HCT116 (cell line): ENCODE results near the gene PRAMEF11. TPM values are rescaled to one million over a fixed set of nuclear protein-coding genes. Genes with fewer than 3 reads are reported as not detected.

Experiments
- ATAC-seq: fragments of 200-7000 bp; cut with Tn5 transposase; 2 replicates; pipeline ENCODE4 v1.9.1; 2020; ENCODE audit warnings: mild to moderate bottlenecking, moderate library complexity
- BruUV-seq: library from RNA; stranded (reverse); fragments of 400-500 nt; replicated peaks from 2 replicates; lab custom pipeline; 2021; lab: Mats Ljungman, UMichigan
- CTCF ChIA-PET: fragments of 300-600 bp; sonication (Branson Sonifier 250); formaldehyde crosslinking; loops from one replicate; lab custom pipeline; 2021; ENCODE audit warnings: antibody characterized with exemption; lab: Charles Lee
- POLR2A ChIA-PET: fragments of 300-600, 350-600 bp; sonication (Branson Sonifier 250); formaldehyde crosslinking; loops from one replicate; lab custom pipeline; 2021; ENCODE audit warnings: antibody characterized with exemption; lab: Charles Lee
- RAD21 ChIA-PET, 2 experiments: fragments of 300-600 bp; sonication (Branson Sonifier 250); formaldehyde crosslinking; loops; one replicate each; lab custom pipeline; 2023; ENCODE audit warnings: low total read pairs in 2 of 2; ENCODE audit not compliant: uncharacterized antibody in 2 of 2, unreplicated experiment in 2 of 2, low non-redundant PET in 1 of 2; lab: Charles Lee
- DNase-seq: peaks from one replicate; pipeline ENCODE4 v3.0.0-alpha.2; 2010; ENCODE audit warnings: low read depth, low spot score
- H2AFZ ChIP-seq: fragments of 200-600 bp; shearing (Covaris generic), sonication (generic); 2 replicates; pipeline ENCODE4 v1.6.1; 2017; ENCODE audit warnings: low read depth, mixed run types, mixed read lengths, antibody characterized with exemption, low read length; ENCODE audit not compliant: poor library complexity, severe bottlenecking
- H3K27ac ChIP-seq: 2 replicates; pipeline ENCODE4 v1.5.1; 2012; ENCODE audit warnings: low read depth, low read length
- H3K27me3 ChIP-seq: fragments of 200-600 bp; sonication (generic); 2 replicates; pipeline ENCODE4 v1.6.1; 2016; ENCODE audit warnings: mixed run types, low read length, mixed read lengths; ENCODE audit not compliant: insufficient read depth
- H3K36me3 ChIP-seq, 2 experiments: fragments of 200-500 bp in 1 of 2; fragments of 200-600 bp in 1 of 2; sonication (Bioruptor generic) in 1 of 2; sonication (generic) in 1 of 2; 2 replicates each; pipeline versions ENCODE4 v1.5.1 to v1.6.1; 2014 to 2016; ENCODE audit warnings: low read length in 2 of 2, inconsistent platforms in 1 of 2, mixed read lengths in 1 of 2, mixed run types in 1 of 2; ENCODE audit not compliant: insufficient read depth in 2 of 2, control insufficient read depth in 1 of 2
- H3K4me1 ChIP-seq, 2 experiments: fragments of 200-600 bp in 1 of 2; sonication (generic) in 1 of 2; 2 replicates each; pipeline versions ENCODE4 v1.5.1 to v1.6.1; 2012 to 2017; ENCODE audit warnings: low read length in 2 of 2, inconsistent platforms in 1 of 2, mild to moderate bottlenecking in 1 of 2, mixed read lengths in 1 of 2, mixed run types in 1 of 2, moderate library complexity in 1 of 2; ENCODE audit not compliant: insufficient read depth in 2 of 2, control insufficient read depth in 1 of 2
- H3K4me2 ChIP-seq: fragments of 200-600 bp; sonication (generic); 2 replicates; pipeline ENCODE4 v1.6.1; 2017; ENCODE audit warnings: mixed run types, low read length, mixed read lengths
- H3K4me3 ChIP-seq, 2 experiments: fragments of 200-600 bp in 1 of 2; sonication (generic) in 1 of 2; replicated peaks in 1 of 2; 2 replicates each; pipeline ENCODE4 v1.5.1; 2011 to 2016; ENCODE audit warnings: low read length in 2 of 2, control low read depth in 1 of 2, low read depth in 1 of 2, mild to moderate bottlenecking in 1 of 2, mixed read lengths in 1 of 2, mixed run types in 1 of 2
- H3K79me2 ChIP-seq: fragments of 200-600 bp; sonication (generic); 2 replicates; pipeline ENCODE4 v1.6.1; 2017; ENCODE audit warnings: mild to moderate bottlenecking, mixed run types, low read length, moderate library complexity, mixed read lengths; ENCODE audit not compliant: insufficient read depth
- H3K9ac ChIP-seq: fragments of 200-600 bp; sonication (generic); 2 replicates; pipeline ENCODE4 v1.6.1; 2016; ENCODE audit warnings: low read length, mixed read lengths
- H3K9me2 ChIP-seq: fragments of 200-600 bp; sonication (generic), shearing (Covaris generic); 2 replicates; pipeline ENCODE4 v1.6.1; 2017; ENCODE audit warnings: mixed run types, mild to moderate bottlenecking, moderate library complexity; ENCODE audit not compliant: insufficient read depth
- H3K9me3 ChIP-seq, 2 experiments: fragments of 200-500 bp in 1 of 2; fragments of 200-600 bp in 1 of 2; sonication (Bioruptor generic) in 1 of 2; sonication (generic) in 1 of 2; 2 replicates each; pipeline ENCODE4 v1.6.1; 2014 to 2017; ENCODE audit warnings: low read length in 2 of 2, mixed read lengths in 2 of 2, inconsistent platforms in 1 of 2, low read depth in 1 of 2, mild to moderate bottlenecking in 1 of 2, mixed run types in 1 of 2, moderate library complexity in 1 of 2; ENCODE audit not compliant: control insufficient read depth in 1 of 2, insufficient read depth in 1 of 2
- H4K20me1 ChIP-seq: fragments of 200-600 bp; sonication (generic), shearing (Covaris generic); 2 replicates; pipeline ENCODE4 v1.6.1; 2017; ENCODE audit warnings: mixed run types, mild to moderate bottlenecking, moderate library complexity; ENCODE audit not compliant: insufficient read depth
- JUND ChIP-seq: IDR thresholded peaks from 2 replicates; pipeline ENCODE4 v1.6.1; 2012
- SP1 ChIP-seq: IDR thresholded peaks from 2 replicates; pipeline ENCODE4 v1.6.1; 2012; ENCODE audit warnings: low read depth
- TCF7L2 ChIP-seq: IDR thresholded peaks from 2 replicates; pipeline ENCODE4 v1.7.0; 2011; ENCODE audit warnings: borderline replicate concordance, inconsistent platforms; ENCODE audit not compliant: insufficient read depth, insufficient read length; ENCODE audit errors: extremely low read depth
- ZNF274 ChIP-seq: fragments of 200-500 bp; sonication (Bioruptor generic); IDR thresholded peaks from 2 replicates; pipeline ENCODE4 v1.6.1; 2014; ENCODE audit warnings: mild to moderate bottlenecking, low read depth, low read length, inconsistent platforms
- intact Hi-C: fragments of 100-400 bp; cut with micrococcal nuclease; formaldehyde crosslinking; loops from 2 replicates; pipeline ENCODE4 v1.10.0; 2022
- total RNA-seq: library from RNA; stranded (reverse); gene quantifications from one replicate; pipeline ENCODE4 v1.2.1, GENCODE V29; 2021; ENCODE audit not compliant: unreplicated experiment
- TF ChIP-seq, protein P1 (sequence below): IDR thresholded peaks from 2 replicates; pipeline ENCODE4 v1.6.1; 2012; ENCODE audit warnings: low read depth
- TF ChIP-seq, protein P2 (sequence below): IDR thresholded peaks from 2 replicates; pipeline ENCODE4 v1.6.1; 2011; ENCODE audit warnings: mild to moderate bottlenecking, low read length, moderate library complexity; ENCODE audit not compliant: insufficient replicate concordance; ENCODE audit errors: extremely low read depth
- TF ChIP-seq, protein P3 (sequence below), 3 experiments: fragments of 200-600 bp in 1 of 3; sonication (generic) in 1 of 3; IDR thresholded peaks in 2 of 3; conservative IDR thresholded peaks in 1 of 3; 2 replicates each; pipeline ENCODE4 v1.5.1; 2012 to 2017; ENCODE audit warnings: low read depth in 2 of 3, low read length in 2 of 3, antibody characterized with exemption in 1 of 3, borderline replicate concordance in 1 of 3, control low read depth in 1 of 3, mild to moderate bottlenecking in 1 of 3, mixed read lengths in 1 of 3, mixed run types in 1 of 3, moderate library complexity in 1 of 3; ENCODE audit not compliant: insufficient read depth in 1 of 3

PRAMEF11 gene
- total RNA-seq, 1 experiment from 2014 or later: not detected

DNA sequence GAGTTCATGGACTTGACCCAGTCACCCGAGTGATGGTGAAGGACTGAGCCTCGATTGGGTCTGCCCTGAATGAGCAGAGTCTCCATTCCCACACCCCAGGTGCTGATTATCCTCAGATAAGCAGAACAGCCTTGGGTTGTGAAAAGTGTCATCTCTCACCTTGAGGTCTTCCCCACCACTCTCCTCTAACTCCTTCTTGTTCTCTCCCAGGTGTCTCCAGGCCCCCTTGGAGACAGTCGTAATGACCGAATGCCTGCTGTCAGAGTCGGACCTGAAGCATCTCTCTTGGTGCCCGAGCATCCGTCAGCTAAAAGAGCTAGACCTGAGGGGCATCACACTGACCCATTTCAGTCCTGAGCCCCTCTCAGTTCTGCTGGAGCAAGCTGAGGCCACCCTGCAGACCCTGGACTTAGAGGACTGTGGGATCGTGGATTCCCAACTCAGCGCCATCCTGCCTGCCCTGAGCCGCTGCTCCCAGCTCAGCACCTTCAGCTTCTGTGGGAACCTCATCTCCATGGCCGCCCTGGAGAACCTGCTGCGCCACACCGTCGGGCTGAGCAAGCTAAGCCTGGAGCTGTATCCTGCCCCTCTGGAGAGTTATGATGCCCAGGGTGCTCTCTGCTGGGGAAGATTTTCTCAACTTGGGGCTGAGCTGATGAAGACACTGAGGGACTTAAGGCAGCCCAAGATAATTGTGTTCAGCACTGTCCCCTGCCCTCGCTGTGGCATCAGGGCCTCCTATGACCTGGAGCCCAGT, 54.2 kb downstream of the PRAMEF11 start:
- no peaks in the 10 kb centered on the region for H4K20me1 ChIP-seq
- H3K27ac ChIP-seq: no peak overlapping the region
- POLR2A ChIA-PET: no interaction called here
- no peaks in the 10 kb centered on the region for H3K9me2 ChIP-seq
- H3K4me1 ChIP-seq: no peaks in the 10 kb centered on the region
- DNase-seq (no peak), ATAC-seq (no peak)
- H3K9me3 ChIP-seq: no peaks in the 10 kb centered on the region
- no peak overlapping the region for H3K9ac ChIP-seq
- CTCF ChIA-PET: no interaction called here
- intact Hi-C loops: loop anchor here (5.0 to 10.0 kb wide), 2 partner anchors 465 to 502 kb away; no protein-coding TSS in a partner anchor
- H3K4me2 ChIP-seq: no peak overlapping the region
- RAD21 ChIA-PET: no interaction called here
- H2AFZ ChIP-seq: no peak overlapping the region
- TF ChIP-seq, protein P1, sequence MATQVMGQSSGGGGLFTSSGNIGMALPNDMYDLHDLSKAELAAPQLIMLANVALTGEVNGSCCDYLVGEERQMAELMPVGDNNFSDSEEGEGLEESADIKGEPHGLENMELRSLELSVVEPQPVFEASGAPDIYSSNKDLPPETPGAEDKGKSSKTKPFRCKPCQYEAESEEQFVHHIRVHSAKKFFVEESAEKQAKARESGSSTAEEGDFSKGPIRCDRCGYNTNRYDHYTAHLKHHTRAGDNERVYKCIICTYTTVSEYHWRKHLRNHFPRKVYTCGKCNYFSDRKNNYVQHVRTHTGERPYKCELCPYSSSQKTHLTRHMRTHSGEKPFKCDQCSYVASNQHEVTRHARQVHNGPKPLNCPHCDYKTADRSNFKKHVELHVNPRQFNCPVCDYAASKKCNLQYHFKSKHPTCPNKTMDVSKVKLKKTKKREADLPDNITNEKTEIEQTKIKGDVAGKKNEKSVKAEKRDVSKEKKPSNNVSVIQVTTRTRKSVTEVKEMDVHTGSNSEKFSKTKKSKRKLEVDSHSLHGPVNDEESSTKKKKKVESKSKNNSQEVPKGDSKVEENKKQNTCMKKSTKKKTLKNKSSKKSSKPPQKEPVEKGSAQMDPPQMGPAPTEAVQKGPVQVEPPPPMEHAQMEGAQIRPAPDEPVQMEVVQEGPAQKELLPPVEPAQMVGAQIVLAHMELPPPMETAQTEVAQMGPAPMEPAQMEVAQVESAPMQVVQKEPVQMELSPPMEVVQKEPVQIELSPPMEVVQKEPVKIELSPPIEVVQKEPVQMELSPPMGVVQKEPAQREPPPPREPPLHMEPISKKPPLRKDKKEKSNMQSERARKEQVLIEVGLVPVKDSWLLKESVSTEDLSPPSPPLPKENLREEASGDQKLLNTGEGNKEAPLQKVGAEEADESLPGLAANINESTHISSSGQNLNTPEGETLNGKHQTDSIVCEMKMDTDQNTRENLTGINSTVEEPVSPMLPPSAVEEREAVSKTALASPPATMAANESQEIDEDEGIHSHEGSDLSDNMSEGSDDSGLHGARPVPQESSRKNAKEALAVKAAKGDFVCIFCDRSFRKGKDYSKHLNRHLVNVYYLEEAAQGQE: no peak
- TF ChIP-seq, protein P2, sequence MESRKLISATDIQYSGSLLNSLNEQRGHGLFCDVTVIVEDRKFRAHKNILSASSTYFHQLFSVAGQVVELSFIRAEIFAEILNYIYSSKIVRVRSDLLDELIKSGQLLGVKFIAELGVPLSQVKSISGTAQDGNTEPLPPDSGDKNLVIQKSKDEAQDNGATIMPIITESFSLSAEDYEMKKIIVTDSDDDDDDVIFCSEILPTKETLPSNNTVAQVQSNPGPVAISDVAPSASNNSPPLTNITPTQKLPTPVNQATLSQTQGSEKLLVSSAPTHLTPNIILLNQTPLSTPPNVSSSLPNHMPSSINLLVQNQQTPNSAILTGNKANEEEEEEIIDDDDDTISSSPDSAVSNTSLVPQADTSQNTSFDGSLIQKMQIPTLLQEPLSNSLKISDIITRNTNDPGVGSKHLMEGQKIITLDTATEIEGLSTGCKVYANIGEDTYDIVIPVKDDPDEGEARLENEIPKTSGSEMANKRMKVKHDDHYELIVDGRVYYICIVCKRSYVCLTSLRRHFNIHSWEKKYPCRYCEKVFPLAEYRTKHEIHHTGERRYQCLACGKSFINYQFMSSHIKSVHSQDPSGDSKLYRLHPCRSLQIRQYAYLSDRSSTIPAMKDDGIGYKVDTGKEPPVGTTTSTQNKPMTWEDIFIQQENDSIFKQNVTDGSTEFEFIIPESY: no peak
- TF ChIP-seq SP1: no peak
- no peak for TF ChIP-seq ZNF274
- TF ChIP-seq JUND: no peak
- TF ChIP-seq TCF7L2: no peak
- TF ChIP-seq, protein P3, sequence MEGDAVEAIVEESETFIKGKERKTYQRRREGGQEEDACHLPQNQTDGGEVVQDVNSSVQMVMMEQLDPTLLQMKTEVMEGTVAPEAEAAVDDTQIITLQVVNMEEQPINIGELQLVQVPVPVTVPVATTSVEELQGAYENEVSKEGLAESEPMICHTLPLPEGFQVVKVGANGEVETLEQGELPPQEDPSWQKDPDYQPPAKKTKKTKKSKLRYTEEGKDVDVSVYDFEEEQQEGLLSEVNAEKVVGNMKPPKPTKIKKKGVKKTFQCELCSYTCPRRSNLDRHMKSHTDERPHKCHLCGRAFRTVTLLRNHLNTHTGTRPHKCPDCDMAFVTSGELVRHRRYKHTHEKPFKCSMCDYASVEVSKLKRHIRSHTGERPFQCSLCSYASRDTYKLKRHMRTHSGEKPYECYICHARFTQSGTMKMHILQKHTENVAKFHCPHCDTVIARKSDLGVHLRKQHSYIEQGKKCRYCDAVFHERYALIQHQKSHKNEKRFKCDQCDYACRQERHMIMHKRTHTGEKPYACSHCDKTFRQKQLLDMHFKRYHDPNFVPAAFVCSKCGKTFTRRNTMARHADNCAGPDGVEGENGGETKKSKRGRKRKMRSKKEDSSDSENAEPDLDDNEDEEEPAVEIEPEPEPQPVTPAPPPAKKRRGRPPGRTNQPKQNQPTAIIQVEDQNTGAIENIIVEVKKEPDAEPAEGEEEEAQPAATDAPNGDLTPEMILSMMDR (IDR thresholded peaks at IDR 0.05 in 2 of 3, conservative IDR thresholded peaks at IDR 0.05 in 1 of 3; ENCODE audit: borderline replicate concordance in 1 of 3, insufficient read depth in 1 of 3, low read depth in 2 of 3, low read length in 2 of 3): no peak
- H3K36me3 ChIP-seq: no peaks in the 10 kb centered on the region
- H3K79me2 ChIP-seq: no peaks in the 10 kb centered on the region
- BruUV-seq: no TSS peak
- no peak overlapping the region for H3K4me3 ChIP-seq
- H3K27me3 ChIP-seq: no peaks in the 10 kb centered on the region
